Measurements from ENCODE around the gene SMTNL1.
A peak's percentile ranks its signal among the peaks of the same experiment; 100 is the strongest.

GRCh38 chr11:57497303-57498247 is 39.8 kb upstream of the SMTNL1 start:
- TF ChIP-seq CTCF (IDR thresholded peaks at IDR 0.05; ENCODE audit: low read depth, low read length, missing input control) (no peak), ATF3 (IDR thresholded peaks at IDR 0.05) (peak; percentile 28), REST (IDR thresholded peaks at IDR 0.05) (peak; percentile 42), TAF1 (conservative IDR thresholded peaks at IDR 0.05) (no peak), MAX (IDR thresholded peaks at IDR 0.05) (peak; percentile 73)
